ENCODE data around the gene IL1RN.

DNA sequence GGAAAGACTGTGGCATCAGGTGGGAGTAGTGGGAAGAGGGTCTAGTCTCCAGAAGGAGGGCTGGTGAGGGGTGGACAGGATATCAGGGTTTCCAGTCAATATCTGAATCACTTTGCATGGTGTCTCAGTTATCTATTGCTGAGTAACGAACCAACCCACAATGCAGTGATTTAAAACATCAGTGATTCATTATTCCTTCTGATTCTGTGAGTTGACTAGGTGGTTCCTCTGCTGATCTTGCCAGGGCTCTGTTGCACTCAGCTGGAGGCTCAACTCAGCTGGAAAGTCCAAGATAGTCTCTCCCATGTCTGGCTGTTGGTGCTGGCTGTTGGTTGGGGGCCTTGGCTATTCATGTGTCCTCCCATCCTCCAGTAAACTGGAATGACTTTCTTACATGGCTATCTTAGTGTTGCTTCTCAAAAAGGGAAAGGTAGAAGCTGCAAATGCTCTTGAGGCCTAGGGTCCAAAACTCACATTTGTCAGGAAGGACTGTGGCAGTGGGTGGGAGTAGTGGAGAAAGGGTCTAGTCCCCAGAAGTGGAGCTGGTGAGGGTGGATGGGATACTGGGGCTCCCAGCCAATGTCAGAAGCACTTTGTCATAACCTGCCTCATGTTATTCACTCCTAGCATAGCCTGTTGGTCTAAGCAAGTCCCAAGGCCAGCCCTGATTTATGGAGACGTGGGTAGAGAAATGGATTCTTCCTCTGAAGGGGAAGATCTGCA lies 45.7 kb upstream of the IL1RN start:
- no peak for TF ChIP-seq EZH2 (IDR thresholded peaks at IDR 0.05; ENCODE audit: insufficient read depth, poor library complexity, severe bottlenecking)
- no peak for TF ChIP-seq EZH2phosphoT487 (IDR thresholded peaks at IDR 0.05; ENCODE audit: insufficient read depth, low read depth)
